GM10248 (cell line): Measurements from ENCODE around the gene ATG4B.
A peak's percentile ranks its signal among the peaks of the same experiment; 100 is the strongest.

Source experiments
- CTCF ChIA-PET: fragments of 300-600 bp; sonication (Branson Sonifier 250); formaldehyde crosslinking; extraction: SDS; loops from one replicate; lab custom pipeline; 2021; ENCODE audit warnings: antibody characterized with exemption; lab: Yijun Ruan, JAX
- POLR2A ChIA-PET: fragments of 350-650 bp; sonication (Branson Sonifier 250); formaldehyde crosslinking; extraction: SDS; loops from one replicate; lab custom pipeline; 2020; ENCODE audit warnings: antibody characterized with exemption; lab: Yijun Ruan, JAX
- DNase-seq: peaks from one replicate; pipeline ENCODE4 v3.0.0; 2012; ENCODE audit errors: extremely low spot score
- TF ChIP-seq, protein P1 (sequence below): IDR thresholded peaks from 2 replicates; pipeline ENCODE4 v1.5.1; 2012; ENCODE audit warnings: mild to moderate bottlenecking, low read depth; ENCODE audit errors: extremely low read depth, missing control alignments, control extremely low read depth

Gene ATG4B

GRCh38 chr2:241637795-241638660, 535 bp downstream of the ATG4B start:
- ChIA-PET POLR2A (interaction anchor here (0.9 kb wide), 1 partner anchor 55 kb away, joined by 4 read pairs; no protein-coding TSS in a partner anchor), CTCF (interaction anchor here (0.9 to 1.6 kb wide), 5 partner anchors 11 to 64 kb away, joined by 3 read pairs; partner anchors contain the start of genes DTYMK and ING5)
- peak; percentile 65 for DNase-seq
- TF ChIP-seq, protein P1, sequence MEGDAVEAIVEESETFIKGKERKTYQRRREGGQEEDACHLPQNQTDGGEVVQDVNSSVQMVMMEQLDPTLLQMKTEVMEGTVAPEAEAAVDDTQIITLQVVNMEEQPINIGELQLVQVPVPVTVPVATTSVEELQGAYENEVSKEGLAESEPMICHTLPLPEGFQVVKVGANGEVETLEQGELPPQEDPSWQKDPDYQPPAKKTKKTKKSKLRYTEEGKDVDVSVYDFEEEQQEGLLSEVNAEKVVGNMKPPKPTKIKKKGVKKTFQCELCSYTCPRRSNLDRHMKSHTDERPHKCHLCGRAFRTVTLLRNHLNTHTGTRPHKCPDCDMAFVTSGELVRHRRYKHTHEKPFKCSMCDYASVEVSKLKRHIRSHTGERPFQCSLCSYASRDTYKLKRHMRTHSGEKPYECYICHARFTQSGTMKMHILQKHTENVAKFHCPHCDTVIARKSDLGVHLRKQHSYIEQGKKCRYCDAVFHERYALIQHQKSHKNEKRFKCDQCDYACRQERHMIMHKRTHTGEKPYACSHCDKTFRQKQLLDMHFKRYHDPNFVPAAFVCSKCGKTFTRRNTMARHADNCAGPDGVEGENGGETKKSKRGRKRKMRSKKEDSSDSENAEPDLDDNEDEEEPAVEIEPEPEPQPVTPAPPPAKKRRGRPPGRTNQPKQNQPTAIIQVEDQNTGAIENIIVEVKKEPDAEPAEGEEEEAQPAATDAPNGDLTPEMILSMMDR: no peak

DNA sequence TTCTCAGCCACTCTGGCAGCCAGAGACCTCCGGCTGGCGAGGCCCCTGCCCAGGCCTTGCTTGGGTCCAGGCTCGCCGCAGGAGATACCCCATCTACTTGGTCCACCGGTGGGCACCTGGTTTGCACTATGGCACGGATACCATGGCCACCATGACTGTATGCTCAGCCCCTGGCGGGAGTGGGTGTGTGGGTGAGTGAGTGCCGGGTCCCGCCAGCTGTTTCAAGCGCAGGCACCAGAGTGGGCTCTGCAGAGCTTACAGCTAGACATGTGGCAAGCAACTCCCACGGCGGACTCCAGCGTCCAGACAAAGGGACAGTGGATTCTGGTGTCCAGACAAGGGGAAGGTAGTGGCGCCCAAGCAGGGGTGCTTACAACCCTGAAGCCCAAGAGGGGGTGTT, 1.4 kb downstream of the ATG4B start:
- TF ChIP-seq, protein P1: no peak
- POLR2A ChIA-PET: no interaction called here
- CTCF ChIA-PET: interaction anchor here (1.0 to 1.6 kb wide), 4 partner anchors 10 to 63 kb away, joined by 3 read pairs; partner anchors contain the start of genes DTYMK and ING5
- no peak for DNase-seq

GRCh38 chr2:241639385-241639784, 1.9 kb downstream of the ATG4B start:
- CTCF ChIA-PET: interaction anchor here (1.6 kb wide), 1 partner anchor 63 kb away, joined by 3 read pairs; the partner anchor contains the start of gene ING5
- TF ChIP-seq, protein P1: no peak
- no peak for DNase-seq
- POLR2A ChIA-PET: no interaction called here

- TF ChIP-seq, protein P1: no peak
Measured at GRCh38 chr2:241640165-241640795, 2.8 kb downstream of the ATG4B start.

DNA sequence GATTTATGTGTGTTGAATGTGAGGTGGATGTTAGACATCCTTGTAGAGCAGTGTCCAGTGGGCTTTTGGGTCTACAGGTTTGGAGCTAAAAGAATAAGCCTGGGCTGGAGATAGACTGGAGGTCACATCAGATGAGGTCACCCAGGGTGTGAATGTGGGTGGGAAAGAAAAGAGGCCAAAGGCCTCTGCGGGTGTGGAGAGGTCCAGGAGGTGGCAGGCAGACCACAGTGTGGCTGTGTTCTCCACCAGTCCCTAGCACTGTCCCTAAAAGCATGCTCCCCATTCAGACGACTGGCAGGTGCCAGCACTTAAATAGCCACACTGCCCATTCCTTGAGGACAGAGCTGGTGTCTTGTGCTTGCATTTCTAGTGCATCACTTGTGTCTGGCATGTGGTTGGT, 4.1 kb downstream of the ATG4B start:
- TF ChIP-seq, protein P1: no peak
- CTCF ChIA-PET: interaction anchor here (0.8 to 1.2 kb wide), 2 partner anchors 11 to 235 kb away, joined by 3 read pairs; no protein-coding TSS in a partner anchor
- POLR2A ChIA-PET: interaction anchor here (0.6 kb wide), 1 partner anchor 60 kb away, joined by 3 read pairs; the partner anchor contains the start of gene ING5
- DNase-seq: no peak

More at GRCh38 chr2:241640165-241640795, 2.8 kb downstream of the ATG4B start:
- no peak for DNase-seq
- ChIA-PET CTCF (no interaction called here), POLR2A (no interaction called here)

DNA sequence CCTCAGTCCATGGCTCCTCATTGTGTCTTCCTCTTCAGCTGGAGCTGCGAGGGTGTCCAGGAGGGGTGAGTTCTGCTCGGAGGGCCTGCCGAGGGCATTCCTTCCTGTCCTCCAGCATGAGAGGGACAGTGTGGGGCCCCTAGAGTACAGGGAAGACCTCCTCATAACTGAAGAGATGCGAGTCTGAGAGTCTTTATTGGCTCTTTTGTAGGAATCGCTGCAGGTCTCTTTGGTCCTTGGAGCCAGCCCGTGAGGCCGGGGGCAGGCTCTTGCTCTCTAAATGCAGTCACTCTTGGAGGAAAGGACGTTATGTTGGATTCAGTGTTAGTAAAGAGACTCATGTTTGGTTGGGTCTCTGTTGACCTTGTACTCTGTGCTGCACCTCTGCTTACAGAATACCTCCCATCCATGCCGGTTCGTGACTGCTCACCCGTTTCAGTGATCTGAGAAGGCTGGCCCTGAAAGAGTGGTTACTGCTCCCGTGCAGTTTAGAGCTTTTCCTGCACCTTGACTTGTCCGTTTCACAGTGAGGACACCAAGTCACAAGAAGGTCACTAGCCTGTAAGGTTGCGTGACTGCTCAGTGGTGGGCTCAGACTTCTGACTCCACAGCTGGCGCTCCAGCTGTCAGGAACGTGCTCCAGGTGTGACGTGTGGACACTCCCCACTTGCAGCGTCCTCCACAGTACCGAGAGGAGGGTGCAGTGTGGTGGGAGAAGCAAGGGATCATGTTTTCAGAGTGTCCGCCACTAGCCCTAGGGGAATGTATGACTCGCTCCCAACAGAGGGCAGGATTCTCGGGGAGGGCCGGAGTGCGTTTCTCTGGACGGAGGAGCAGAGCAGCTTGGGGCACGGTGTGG, 7.8 kb downstream of the ATG4B start:
- no peak for DNase-seq
- ChIA-PET CTCF (no interaction called here), POLR2A (no interaction called here)
- TF ChIP-seq, protein P1: no peak
